Stimulated activated CD4-positive, alpha-beta T cell treated with anti-CD3 and anti-CD28 coated beads, Interleukin-15, amount 100 ng/mL, for 1 hour (primary cell): ENCODE data around the gene PCCA.
"Not testable (repeated sequence)": the region's sequence is repeated elsewhere in the genome, so short reads cannot be mapped to it uniquely, and the experiment has no call there.

Source experiments
- DNase-seq, 2 donors: peaks; one replicate each; pipeline ENCODE4 v3.0.0-alpha.2; 2020; ENCODE audit warnings: low read depth in 1 of 2, low spot score in 1 of 2

PCCA gene

GRCh38 chr13:100235311-100235901, 146.5 kb downstream of the PCCA start:
- no peak for DNase-seq

GRCh38 chr13:100240109-100240779, 151.4 kb downstream of the PCCA start:
- DNase-seq, result no peak

GRCh38 chr13:100244431-100244830, 155.5 kb downstream of the PCCA start:
- DNase-seq, result no peak

GRCh38 chr13:100245104-100245503, 156.2 kb downstream of the PCCA start:
- DNase-seq, result no peak

GRCh38 chr13:100247937-100248336, 159.0 kb downstream of the PCCA start:
- DNase-seq, result no peak

- no peak for DNase-seq
Observed at GRCh38 chr13:100254002-100254401, 165.1 kb downstream of the PCCA start.

- no peak for DNase-seq
Observed at GRCh38 chr13:100262404-100262803, 173.5 kb downstream of the PCCA start.

GRCh38 chr13:100266026-100266425, 177.1 kb downstream of the PCCA start:
- no peak for DNase-seq

- no peak for DNase-seq
Observed at GRCh38 chr13:100269837-100270236, 180.9 kb downstream of the PCCA start.

- no peak for DNase-seq
Observed at GRCh38 chr13:100273138-100273537, 184.2 kb downstream of the PCCA start.

- DNase-seq, result no peak
Observed at GRCh38 chr13:100273552-100273951, 184.7 kb downstream of the PCCA start.

- DNase-seq, result no peak
Observed at GRCh38 chr13:100274942-100275506, 186.1 kb downstream of the PCCA start.

- no peak for DNase-seq
Observed at GRCh38 chr13:100275746-100276145, 186.9 kb downstream of the PCCA start.

GRCh38 chr13:100280681-100281080, 191.8 kb downstream of the PCCA start:
- no peak for DNase-seq

GRCh38 chr13:100282306-100282705, 193.4 kb downstream of the PCCA start:
- not testable (repeated sequence) for DNase-seq

- no peak for DNase-seq
Observed at GRCh38 chr13:100290165-100290801, 201.4 kb downstream of the PCCA start.

- DNase-seq, result no peak
Observed at GRCh38 chr13:100291624-100292023, 202.7 kb downstream of the PCCA start.

- no peak for DNase-seq
Observed at GRCh38 chr13:100297413-100297812, 208.5 kb downstream of the PCCA start.

GRCh38 chr13:100298116-100298681, 209.3 kb downstream of the PCCA start:
- no peak for DNase-seq

- no peak for DNase-seq
Observed at GRCh38 chr13:100298691-100299090, 209.8 kb downstream of the PCCA start.

GRCh38 chr13:100300243-100300642, 211.3 kb downstream of the PCCA start:
- DNase-seq, result no peak

- DNase-seq, result no peak
Observed at GRCh38 chr13:100300708-100301107, 211.8 kb downstream of the PCCA start.
